Thyroid gland (tissue), 4 donors: ENCODE data around the gene SLC9A2.

ENCODE experiments used
- POLR2A ChIP-seq, 2 donors: fragments of 450-650 bp; IDR thresholded peaks; one replicate each; pipeline ENCODE4 v1.6.1; 2017; ENCODE audit warnings: antibody characterized with exemption in 2 of 2, mild to moderate bottlenecking in 2 of 2, moderate library complexity in 1 of 2
- TF ChIP-seq, protein P1 (sequence below), 6 experiments: fragments of 200-600 bp in 3 of 6; fragments of 450-650 bp in 3 of 6; sonication (generic) in 3 of 6; IDR thresholded peaks; one replicate each; pipeline ENCODE4 v1.5.1; 2016 to 2019; ENCODE audit warnings: antibody characterized with exemption in 6 of 6, mild to moderate bottlenecking in 2 of 6, inconsistent platforms in 1 of 6, moderate library complexity in 1 of 6

DNA sequence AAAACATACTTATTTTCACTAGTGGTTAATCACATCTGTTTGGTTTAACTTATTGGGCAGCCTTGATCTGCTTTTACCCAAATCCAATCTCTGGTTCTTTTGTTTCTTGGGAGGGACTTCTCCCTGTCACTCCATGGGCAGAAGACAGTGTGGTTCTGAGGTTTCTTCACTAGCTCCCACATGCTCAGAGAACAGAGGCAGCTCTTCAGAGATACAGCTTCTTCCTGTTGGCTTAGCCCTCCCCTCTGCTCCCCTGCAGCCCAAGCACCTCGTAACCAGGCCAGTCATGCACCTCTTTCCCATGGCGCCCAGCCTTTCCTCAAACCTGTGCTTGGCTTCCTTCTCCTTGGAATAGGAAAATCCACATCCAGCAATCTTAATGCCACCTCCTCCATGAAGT, 32.8 kb downstream of the SLC9A2 start:
- TF ChIP-seq, protein P1, sequence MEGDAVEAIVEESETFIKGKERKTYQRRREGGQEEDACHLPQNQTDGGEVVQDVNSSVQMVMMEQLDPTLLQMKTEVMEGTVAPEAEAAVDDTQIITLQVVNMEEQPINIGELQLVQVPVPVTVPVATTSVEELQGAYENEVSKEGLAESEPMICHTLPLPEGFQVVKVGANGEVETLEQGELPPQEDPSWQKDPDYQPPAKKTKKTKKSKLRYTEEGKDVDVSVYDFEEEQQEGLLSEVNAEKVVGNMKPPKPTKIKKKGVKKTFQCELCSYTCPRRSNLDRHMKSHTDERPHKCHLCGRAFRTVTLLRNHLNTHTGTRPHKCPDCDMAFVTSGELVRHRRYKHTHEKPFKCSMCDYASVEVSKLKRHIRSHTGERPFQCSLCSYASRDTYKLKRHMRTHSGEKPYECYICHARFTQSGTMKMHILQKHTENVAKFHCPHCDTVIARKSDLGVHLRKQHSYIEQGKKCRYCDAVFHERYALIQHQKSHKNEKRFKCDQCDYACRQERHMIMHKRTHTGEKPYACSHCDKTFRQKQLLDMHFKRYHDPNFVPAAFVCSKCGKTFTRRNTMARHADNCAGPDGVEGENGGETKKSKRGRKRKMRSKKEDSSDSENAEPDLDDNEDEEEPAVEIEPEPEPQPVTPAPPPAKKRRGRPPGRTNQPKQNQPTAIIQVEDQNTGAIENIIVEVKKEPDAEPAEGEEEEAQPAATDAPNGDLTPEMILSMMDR (IDR thresholded peaks at IDR 0.05): no peak
- no peak for TF ChIP-seq POLR2A (IDR thresholded peaks at IDR 0.05)
